ENCODE measurements around the gene ATG12.
A peak's percentile ranks its signal among the peaks of the same experiment; 100 is the strongest.
"Not testable (repeated sequence)": the region's sequence is repeated elsewhere in the genome, so short reads cannot be mapped to it uniquely, and the experiment has no call there.

ATG12 gene

DNA sequence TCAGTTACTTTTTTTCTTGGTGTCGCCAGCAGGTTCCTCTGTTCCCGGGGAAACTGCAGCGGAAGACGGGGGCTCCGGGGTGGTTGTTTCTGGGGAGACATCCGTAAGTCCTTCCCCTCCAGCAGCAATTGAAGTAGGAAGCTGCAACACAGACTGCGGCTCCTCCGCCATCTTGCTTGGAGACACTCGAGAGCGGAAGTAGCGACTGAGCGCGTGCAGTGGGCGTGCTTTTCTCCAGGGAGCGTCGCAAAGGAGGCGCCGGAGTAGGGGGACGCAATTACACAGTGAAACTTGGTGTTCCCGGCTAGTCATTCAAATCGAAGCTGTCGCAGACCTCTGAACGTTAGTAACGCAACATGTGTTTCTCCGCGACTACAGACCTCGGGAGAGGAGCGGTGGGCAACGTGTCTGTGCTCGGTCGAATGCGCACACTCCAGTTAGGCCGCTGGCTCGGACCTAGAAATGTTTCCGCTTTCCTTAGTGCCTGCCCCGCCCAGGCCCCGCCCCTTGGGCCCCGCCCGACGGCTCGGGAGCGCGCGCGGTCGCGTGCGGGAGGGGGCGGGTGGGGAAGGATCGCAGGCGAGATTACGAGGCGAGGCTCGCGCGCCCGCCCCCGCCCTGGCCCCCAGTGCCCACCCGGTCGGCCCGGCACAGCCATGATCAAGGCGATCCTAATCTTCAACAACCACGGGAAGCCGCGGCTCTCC lies at the start of gene ATG12, which contains the start of gene AP3S1:
ATG12 (minus strand) TSS at position 184 of the 707 bp plus-strand sequence; CDS start at position 171, 13 bp downstream.
AP3S1 (plus strand) TSS at position 554 of the 707 bp plus-strand sequence; CDS start at position 657, 103 bp downstream.
- DNase-seq, result peak; percentile 86 to 88

DNA sequence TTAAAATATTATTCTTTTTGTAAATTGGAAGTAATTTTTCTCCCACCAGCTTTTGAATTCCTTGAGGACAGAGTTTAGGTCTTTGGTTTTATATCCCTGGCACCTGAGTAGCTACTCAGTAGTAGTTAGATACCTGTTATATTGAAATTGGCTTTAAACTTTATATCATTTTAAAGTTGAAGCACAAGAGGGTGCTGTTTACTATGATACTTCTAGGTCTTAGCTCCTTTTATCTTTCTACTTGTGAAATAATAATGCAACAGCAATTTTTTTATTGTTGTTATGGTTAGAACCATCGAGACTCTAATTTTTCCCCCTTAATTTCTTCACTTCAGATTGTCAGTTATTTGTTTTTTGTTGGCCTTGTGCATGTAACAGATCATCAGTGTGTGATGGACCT lies 46.7 kb upstream of the ATG12 start:
- DNase-seq, result no peak

DNA sequence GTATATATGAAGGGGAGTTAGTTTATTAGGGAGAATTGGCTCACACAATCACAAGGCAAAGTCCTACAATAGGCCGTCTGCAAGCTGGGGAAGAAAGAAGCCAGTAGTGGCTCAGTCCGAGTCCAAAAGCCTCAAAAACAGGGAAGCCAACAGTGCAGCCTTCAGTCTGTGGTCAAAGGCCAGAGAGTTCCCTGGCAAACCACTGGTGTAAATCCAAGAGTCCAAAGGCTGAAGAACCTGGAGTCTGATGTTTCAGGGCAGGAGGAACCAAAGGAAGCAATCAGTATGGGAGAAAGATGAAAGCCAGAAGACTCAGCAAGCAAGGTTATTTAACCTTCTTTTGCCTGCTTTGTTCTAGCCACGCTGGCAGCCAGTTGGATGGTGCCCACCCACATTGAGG lies 43.8 kb upstream of the ATG12 start:
- not testable (repeated sequence) for DNase-seq

DNA sequence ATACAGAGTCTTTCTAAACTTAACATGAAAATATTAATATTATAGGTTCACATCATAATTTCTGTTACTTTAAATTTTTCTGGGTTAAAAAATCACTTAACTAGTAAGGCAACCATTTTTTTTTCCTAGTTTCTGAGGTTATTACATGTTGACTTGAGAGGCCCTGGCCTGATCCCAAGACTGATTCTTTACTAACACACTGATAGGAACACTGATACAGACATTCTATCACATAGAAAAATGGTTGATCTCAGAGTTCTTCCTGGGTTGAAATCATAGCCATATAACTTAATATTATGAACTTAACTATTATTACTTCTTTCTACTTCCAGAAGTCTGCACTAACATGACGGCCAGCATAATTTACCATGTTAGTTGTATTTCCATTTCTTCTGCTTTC lies 43.3 kb upstream of the ATG12 start:
- no peak for DNase-seq

DNA sequence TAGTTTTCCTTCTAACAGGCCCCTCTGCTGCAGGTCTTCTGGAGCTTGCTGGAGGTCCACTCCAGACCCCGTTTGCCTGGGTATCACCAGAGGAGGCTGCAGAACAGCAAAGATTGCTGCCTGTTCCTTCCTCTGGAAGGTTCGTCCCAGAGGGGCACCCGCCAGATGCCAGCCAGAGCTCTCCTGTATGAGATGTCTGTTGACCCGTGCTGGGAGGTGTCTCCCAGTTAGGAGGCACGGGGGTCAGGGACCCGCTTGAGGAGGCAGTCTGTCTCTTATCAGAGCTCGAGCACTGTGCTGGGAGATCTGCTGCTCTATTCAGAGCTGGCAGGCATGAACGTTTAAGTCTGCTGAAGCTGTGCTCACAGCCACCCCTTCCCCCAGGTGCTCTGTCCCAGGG lies 41.1 kb upstream of the ATG12 start:
- DNase-seq, result not testable (repeated sequence)

DNA sequence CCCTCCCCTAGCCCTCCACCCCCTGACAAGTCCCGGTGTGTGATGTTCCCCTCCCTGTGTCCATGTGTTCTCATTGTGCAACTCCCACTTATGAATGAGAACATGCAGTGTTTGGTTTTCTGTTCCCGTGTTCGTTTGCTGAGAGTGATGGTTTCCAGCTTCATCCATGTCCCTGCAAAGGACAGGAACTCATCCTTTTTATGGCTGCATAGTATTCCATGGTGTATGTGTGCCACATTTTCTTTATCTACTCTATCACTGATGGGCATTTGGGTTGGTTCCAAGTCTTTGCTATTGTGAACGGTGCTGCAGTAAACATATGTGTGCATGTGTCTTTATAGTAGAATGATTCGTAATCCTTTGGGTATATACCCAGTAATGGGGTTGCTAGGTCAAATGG lies 36.0 kb upstream of the ATG12 start:
- DNase-seq, result not testable (repeated sequence)

DNA sequence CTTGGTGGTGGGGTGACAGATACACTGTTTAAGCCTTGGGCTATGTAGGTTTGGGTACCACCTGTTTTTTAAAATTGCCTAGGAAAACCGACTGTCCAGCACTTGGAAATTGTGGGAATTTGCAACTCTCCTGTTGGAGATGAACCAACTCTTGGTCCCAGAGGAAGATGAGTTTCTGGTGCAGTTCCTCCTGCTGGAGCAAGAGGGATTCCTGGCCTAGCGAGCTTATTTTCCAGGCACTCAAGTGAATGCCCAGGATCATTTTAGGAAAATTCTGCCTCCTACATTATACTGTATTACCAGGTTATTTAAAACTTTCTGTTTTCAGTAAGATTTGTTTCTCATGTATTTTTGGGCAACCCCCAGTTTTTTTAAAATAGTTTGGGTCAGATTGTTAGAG lies 34.1 kb upstream of the ATG12 start:
- no peak for DNase-seq

DNA sequence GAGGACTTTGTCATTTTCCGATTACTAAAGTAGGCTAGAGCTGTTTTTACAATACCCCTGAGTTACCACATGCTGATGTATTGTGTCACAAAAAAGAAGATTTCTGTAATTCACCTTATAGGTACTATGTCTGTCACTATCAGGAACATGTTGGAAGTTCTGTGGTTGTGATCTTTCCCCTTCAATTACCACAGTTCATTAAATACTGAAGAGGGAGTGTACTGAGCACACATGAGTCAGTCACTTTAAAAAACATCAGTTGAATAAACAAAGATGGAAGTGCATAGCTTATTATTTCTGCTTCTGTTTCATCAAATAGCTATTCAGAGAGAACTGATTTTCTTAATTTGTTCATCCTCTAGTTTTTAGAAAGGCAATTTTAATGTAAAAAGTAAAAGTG lies 32.0 kb upstream of the ATG12 start:
- DNase-seq, result no peak

DNA sequence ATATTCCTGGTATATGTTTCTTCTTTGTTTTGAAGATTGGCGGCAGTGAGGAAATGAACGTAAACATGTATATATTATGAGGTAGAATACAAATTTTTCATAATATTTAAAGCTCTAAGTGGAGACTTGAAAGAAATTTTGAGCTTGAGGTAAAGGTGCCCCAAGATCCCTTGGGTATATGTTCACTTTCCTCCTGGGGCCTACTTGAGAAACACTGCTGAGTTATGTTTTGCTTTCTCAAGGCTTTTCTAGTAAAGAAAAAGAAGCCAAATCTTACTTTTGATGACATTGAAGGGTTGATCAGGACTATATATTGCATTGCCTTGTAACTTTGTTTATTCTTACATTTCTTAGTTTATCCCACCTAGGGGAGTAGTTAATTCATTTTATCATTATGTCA lies 31.1 kb upstream of the ATG12 start:
- DNase-seq, result no peak

DNA sequence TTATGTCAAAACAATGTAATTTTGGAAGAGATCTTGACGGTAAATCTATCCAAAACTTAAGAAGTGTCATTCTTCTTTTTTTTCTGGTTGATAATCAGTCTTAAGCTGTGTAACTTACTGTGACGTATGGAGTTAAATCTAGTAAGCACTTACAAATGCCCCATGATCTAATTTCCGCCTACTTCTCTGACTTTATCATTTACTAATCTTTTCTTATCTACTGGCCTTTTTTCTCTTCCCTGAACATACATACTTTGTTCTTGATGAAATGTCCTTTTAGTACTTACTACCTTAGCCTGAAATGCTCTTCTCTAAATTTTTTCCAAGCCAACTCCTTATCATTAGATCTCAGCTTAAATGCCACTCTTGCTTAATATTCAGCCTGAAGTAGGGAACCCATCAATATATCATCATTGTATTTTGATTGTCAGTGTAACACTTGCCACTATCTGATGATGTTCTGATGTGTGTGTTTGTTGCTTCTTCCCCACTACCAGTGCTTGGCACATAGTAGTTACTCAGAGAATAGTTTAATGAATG lies 28.0 kb upstream of the ATG12 start:
- DNase-seq, result no peak

DNA sequence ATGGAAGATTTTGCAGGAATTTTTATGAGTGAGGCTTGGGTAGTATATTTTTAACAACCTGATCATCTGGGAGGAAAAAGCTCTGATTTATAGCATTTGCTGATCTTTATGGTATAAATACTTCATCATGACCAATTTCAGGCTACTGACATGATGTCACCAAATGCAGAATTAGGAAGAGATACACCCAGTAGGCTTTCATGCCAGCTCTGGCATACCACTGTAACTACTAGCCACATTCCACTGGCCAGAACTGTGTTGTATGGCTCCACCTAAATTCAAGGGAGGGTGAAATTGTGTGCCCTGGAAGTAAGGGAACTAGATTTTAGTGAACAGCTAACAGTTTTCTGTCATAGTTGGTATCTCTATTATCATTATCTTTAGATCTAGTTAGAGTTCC lies 18.0 kb upstream of the ATG12 start:
- no peak for DNase-seq

DNA sequence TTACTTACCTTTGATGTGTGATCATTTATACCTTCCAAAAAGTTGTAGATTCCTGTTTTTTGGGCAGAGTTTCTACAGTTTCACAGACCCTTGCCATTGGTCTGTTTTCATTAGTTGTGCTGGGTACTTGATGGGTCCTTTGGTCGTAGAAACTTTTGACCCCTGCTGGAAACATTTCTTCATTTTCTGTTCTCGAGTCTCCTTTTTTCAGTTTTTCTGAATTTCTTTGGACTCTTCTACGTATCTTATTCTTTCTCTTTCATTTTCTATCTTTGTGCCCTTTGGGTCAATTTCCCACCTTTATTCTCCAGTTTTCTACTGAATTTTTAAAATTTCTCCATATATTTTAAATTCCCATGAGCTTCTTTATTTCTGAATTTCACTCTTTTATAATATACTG lies 17.0 kb upstream of the ATG12 start:
- no peak for DNase-seq

DNA sequence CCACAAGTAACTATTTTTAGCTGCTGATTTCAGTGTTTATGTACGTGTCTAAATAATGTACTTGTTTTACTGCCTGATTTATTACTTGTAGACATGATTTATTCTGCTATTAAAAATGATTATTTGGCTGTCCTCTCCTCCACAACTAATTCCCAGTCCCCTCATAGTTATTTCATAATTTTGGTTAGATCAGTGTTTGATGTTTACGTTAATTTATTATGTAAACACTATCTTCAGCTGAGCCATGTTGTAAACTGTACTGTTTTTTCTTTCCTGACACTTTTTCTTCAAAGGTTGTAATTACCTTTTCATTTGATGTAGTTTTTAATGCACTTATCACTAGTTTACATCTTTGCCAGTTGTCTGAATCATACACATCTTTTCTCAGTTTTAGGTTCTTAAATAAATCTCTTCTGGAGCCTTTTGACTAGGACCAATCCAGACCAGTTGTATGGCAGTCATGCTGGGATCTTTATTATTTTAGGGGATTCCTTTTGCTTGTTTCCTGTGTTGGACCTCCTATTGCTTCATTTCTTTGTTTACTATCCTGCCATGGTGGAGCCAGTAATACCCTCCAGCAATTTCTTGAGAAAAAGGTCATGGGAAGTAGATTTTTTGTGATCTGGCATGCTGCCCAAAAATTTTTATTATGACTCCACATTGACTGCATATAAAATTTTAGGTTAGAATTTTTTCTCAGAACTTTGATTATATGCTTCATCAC lies 16.4 kb upstream of the ATG12 start:
- DNase-seq, result no peak

DNA sequence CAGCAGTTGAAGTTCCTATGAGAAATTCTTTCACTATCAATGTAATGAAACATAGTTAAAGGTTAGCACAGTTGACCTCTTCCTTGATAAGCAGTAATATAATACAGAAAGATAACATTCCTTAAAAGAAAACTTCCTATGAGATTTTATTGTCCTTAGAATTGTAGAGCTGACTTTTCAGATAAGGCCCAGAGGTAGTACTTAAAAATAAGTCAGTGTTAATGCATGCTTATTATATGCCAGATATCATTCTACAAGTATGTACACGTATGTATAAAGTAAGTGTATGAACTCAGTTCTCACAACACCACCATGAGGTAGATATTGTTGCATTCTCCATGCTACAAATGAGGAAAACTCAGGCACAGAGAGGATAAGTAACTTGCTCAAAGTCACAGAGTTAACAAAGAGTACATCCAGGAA lies 15.7 kb upstream of the ATG12 start:
- no peak for DNase-seq

DNA sequence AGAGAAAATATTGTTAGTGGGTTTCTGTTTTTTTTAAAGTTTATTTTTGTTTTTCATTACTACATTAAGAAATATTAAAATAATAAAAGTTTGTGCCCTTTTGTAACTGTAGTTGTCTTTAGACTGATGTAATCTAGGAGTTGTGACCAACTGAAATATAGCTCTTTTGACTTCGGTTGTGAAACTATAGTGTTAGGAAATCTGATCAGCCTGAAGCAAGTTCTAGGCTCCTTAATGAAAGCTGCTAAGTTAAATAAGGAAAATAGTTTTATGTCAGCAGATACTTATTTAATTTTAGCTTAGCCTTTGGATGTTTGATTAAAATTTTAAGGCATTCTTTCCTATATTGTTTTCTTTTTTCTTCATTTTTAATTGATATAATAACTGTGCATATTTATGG lies 14.6 kb upstream of the ATG12 start:
- no peak for DNase-seq

DNA sequence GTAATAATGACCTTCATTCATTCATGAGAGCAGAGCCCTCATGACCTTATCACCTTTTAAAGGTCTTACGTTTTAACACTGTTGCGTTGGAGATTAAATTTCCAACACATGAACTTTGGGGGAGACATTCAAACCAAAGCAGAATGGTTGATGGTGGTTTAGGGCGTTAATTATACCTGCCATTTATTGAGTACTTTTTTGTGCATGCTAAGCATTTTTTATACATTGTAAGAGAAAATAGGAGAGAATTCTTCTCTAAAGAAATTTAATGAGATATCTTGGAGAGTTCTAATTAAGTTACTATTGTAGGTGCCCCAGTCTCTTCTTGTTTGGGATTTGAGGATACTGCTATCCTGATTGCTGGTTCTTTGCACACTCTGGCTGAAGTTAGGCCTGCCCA lies 12.8 kb upstream of the ATG12 start:
- no peak for DNase-seq

DNA sequence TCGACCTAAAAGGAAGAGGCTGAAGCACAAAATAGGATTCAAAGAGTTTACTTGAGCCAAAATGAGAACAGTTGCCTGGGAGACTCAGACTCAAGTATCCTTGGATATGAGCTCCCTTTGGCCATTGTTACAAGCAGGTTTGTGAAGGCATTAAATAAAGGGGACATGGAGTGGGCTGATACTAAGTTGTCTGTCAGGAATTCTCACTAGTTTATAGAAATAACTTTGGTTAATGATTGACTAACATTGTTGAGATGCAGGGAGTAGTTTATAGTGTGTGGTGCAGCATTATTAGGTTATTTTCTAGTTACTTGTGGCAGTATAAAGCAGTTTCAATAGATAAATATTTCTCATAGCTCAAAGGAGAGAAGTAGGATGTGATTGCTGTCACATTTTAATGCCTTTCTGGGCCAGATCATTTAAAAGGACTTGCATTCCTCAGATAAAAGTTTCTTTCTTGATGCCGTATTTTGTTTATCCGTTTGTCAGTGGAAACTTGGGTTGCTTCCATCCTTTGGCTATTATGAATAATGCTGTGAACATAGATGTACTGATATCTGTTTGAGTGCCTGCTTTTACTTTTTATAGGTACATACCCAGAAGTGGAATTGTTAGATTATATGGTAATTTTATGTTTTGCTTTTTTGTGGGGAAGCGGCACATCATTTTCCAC lies 9.5 kb upstream of the ATG12 start:
- DNase-seq, result no peak

DNA sequence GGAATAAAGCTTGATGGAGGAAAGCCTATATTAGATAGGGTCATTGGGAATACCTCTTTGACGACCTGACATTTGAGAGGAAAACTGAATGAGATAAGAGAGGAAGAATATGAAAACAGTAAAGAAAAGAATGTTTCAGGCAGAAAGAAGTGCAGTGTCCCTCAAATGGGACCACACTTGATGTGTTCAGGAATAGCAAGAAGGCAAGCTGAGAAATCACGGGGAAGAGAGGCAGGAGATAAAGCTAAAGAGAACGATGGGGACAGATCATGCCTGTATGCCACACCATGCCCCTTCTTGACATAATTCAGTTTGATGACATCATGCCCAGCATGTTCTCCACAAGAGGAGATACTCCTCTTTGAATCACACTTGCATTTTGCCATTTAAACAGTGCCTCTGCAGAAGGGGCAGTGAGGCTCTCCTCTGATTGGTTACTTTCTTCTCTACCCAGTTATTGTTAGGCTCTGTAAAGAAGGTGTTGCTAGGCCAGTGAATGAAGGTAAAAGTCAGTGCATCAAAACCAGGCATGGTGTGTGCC lies 8.0 kb upstream of the ATG12 start:
- no peak for DNase-seq

DNA sequence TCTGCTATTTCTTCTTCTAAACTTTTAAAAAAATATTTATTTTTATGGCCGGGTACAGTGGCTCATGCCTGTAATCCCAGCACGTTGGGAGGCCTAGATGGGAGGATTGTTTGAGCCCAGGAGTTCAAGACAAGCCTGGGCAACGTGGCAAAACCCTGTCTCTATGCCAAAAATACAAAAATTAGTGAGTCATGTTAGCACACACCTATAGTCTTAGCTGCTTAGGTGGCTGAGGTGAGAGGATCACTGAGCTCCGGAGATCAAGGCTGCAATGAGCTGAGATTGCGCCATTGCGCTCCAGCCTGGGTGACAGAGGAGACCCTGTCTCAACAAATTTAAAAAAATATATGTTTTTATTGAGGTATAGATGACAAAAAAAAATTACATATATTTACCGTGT lies 5.9 kb upstream of the ATG12 start:
- no peak for DNase-seq

DNA sequence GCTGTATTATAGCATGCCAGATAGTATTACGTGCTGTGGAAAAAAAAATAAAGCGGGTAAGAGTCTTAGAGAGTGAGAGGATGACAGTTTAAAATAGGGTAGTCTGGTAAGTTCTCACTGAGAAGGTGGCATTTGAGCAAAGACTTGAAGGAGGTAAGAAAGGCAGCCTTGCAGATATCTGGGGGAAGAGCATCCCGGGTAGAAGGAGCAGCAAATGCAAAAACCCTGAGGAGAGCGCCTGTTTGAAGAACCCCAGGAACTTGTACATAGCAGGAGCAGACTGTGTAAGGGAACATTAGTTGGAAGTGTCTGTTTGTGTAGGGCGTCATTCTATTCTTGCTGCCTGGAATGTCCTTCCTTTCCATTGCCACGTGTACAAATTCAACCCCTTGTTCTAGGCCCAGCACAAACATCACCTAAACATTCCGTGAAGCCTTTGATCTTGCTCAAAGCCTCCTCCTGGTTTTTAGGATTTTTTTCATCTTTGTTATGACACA lies 3.0 kb upstream of the ATG12 start:
- no peak for DNase-seq

DNA sequence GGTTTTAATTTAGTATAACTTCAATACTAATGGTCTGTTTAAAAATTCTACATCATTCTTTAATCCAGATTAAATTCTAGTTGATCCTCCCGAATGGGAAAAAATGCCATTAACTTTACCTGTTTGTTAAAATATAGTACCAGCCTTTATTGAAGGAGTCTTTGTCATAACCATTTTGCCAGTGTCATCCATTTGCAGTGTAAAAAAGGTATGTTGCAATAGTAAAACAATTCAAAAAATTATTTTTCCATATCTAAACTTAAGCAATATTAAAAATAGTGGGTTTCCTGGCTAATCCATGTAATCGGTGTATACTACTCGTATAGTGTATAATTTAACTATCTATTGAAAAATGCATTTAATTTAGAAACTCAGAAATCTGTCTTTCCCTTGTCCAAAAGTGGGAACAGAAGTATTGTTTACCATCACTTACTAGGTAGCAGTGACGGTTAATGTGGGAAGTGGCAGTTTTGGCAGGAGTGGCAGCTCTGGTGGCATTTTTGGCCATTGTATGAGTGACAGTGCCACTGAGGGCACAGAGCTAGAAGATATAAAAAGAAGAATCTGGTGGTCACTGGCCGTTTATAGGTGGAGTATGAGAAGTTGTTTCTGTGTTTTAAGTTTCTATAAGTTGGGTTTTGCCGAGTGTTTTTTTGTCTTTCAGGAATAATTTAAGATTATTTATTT lies 2.2 kb upstream of the ATG12 start:
- no peak for DNase-seq

DNA sequence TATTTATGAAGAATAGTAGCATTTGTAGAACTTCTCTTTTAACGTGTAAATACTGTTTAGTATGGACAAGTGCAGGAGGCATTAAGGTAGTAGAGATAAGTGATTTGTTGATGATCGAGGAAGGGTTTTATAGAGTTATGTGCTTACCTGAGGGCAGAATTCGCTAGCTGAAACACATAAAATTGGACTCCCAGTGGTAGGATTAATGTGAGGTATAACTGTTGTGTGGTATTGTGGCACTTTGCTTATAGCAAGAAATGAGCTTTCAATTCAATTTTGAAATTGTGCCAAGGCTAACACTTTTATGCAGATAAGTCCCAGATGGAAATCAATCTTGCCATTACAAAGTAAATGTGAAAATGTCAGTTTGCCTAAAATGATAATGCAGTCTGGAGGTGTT lies 1.6 kb upstream of the ATG12 start:
- DNase-seq, result no peak
